ENCODE data around the gene TSPAN18. TPM values are rescaled to one million over a fixed set of nuclear protein-coding genes. Genes with fewer than 3 reads are reported as not detected.

The TSPAN18 gene
- total and polyA plus RNA-seq, 2 experiments from 2014 or later = 0.20 to 0.54 TPM

DNA sequence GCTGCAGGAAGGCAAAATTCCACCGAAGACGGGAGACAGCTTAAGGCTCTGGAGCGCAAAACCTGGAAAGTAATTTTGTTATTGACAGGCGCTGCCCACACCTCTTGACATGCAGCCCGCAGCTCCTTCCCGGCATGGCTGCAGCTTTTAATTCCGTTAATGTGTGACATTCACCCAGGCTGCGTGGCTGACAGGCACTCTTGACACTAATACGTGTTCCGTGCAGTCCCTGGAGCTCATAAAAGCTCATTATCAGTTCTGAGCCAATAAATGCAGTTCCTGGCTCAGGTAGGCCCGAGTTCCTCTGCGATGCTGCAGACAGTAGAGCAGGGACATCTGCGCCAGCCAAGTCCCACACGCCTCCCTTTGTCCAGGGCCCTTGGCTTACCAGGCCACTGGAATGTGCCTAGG lies 34.8 kb downstream of the TSPAN18 start:
- TF ChIP-seq EZH2phosphoT487 (IDR thresholded peaks at IDR 0.05; ENCODE audit: insufficient read depth, low read depth) (no peak), EZH2 (IDR thresholded peaks at IDR 0.05; ENCODE audit: insufficient read depth, poor library complexity, severe bottlenecking) (no peak)
- H3K4me3 ChIP-seq = no peak overlapping the region
- DNase-seq = no peak
- H3K79me2 ChIP-seq (ENCODE audit: insufficient read depth) = no peaks in the 10 kb centered on the region
- in situ Hi-C loops (cut with MboI) = no loop called here
- 40 to 43% methylated on average over 14 of the region's 14 CpGs for WGBS, 2 experiments (ENCODE audit: low coverage in 1 of 2, low lambda C conversion rate in 2 of 2, missing lambda C conversion rate in 2 of 2)
- no peak overlapping the region for H2AFZ ChIP-seq
- H3K4me1 ChIP-seq (ENCODE audit: insufficient read depth) = peaks cover 24% of the 10 kb centered on the region
- H3K9me3 ChIP-seq (ENCODE audit: low read depth) = no peaks in the 10 kb centered on the region
- H3K4me2 ChIP-seq (ENCODE audit: unreplicated experiment) = no peak overlapping the region
- peaks cover 12% of the 10 kb centered on the region for H3F3A ChIP-seq (ENCODE audit: insufficient read depth)
- H3K36me3 ChIP-seq (ENCODE audit: low read depth) = no peaks in the 10 kb centered on the region
- H3K27me3 ChIP-seq (replicated peaks; ENCODE audit: insufficient read depth) = peaks cover 6% of the 10 kb centered on the region; the same call in 1 of the 2 replicates
- no peak overlapping the region for H3K9ac ChIP-seq
- H4K20me1 ChIP-seq (ENCODE audit: insufficient read depth) = no peaks in the 10 kb centered on the region
- no peak overlapping the region for H3K27ac ChIP-seq
- no peaks in the 10 kb centered on the region for H3K9me2 ChIP-seq (ENCODE audit: insufficient read depth)

GRCh38 chr11:44763121-44763820 lies 36.5 kb downstream of the TSPAN18 start:
- in situ Hi-C loops (cut with MboI) = no loop called here
- peaks cover 33% of the 10 kb centered on the region for H3K4me1 ChIP-seq (ENCODE audit: insufficient read depth)
- H3K27me3 ChIP-seq (replicated peaks; ENCODE audit: insufficient read depth) = 0 out of 2 replicates have a peak, but pooled peaks cover 2% of the 10 kb centered on the region

DNA sequence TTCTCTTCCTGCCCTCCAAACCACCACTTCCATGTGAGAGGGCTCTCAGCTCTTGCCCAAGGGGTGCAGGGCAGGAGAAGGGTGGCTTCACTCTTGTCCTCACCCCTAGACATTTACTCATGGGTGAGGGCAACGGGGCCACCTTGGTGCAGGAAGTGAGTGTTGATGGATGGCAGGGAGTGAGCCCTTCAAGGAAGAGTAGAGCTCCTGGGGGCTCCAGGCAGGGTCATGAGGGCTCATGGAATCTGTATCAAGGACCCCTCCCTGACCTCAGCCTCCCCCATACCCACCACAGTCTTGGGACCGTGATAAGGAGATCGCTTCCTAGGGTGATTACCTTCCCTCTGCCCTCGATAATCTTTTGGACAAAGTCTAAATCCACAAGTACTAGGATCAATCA lies 37.8 kb downstream of the TSPAN18 start:
- WGBS, 2 experiments (ENCODE audit: low coverage in 1 of 2, low lambda C conversion rate in 2 of 2, missing lambda C conversion rate in 2 of 2) = 95 to 100% methylated on average over 3 to 4 of the region's 4 CpGs
- in situ Hi-C loops (cut with MboI) = no loop called here
- Histone ChIP-seq H3F3A (ENCODE audit: insufficient read depth) (peaks cover 20% of the 10 kb centered on the region), H3K9me2 (ENCODE audit: insufficient read depth) (no peaks in the 10 kb centered on the region), H3K9ac (no peak overlapping the region), H3K27me3 (replicated peaks; ENCODE audit: insufficient read depth) (no peaks in the 10 kb centered on the region), H3K4me2 (ENCODE audit: unreplicated experiment) (no peak overlapping the region), H3K36me3 (ENCODE audit: low read depth) (no peaks in the 10 kb centered on the region), H3K27ac (no peak overlapping the region), H3K4me1 (ENCODE audit: insufficient read depth) (peaks cover 33% of the 10 kb centered on the region), H3K9me3 (ENCODE audit: low read depth) (no peaks in the 10 kb centered on the region), H4K20me1 (ENCODE audit: insufficient read depth) (no peaks in the 10 kb centered on the region), H3K4me3 (no peak overlapping the region), H2AFZ (no peak overlapping the region), H3K79me2 (ENCODE audit: insufficient read depth) (no peaks in the 10 kb centered on the region)
- TF ChIP-seq EZH2 (IDR thresholded peaks at IDR 0.05; ENCODE audit: insufficient read depth, poor library complexity, severe bottlenecking) = no peak
- no peak for TF ChIP-seq EZH2phosphoT487 (IDR thresholded peaks at IDR 0.05; ENCODE audit: insufficient read depth, low read depth)
- no peak for DNase-seq

More at GRCh38 chr11:44763121-44763820, 36.5 kb downstream of the TSPAN18 start:
- Histone ChIP-seq H4K20me1 (ENCODE audit: insufficient read depth) (no peaks in the 10 kb centered on the region), H3K27ac (no peak overlapping the region), H3K4me2 (ENCODE audit: unreplicated experiment) (no peak overlapping the region), H3K36me3 (ENCODE audit: low read depth) (no peaks in the 10 kb centered on the region), H3K79me2 (ENCODE audit: insufficient read depth) (no peaks in the 10 kb centered on the region), H3K9me2 (ENCODE audit: insufficient read depth) (no peaks in the 10 kb centered on the region), H3F3A (ENCODE audit: insufficient read depth) (peaks cover 20% of the 10 kb centered on the region), H3K9me3 (ENCODE audit: low read depth) (no peaks in the 10 kb centered on the region), H3K4me3 (no peak overlapping the region), H2AFZ (no peak overlapping the region), H3K9ac (no peak overlapping the region)
- DNase-seq = peak; percentile 64
- WGBS, 2 experiments (ENCODE audit: low coverage in 1 of 2, low lambda C conversion rate in 2 of 2, missing lambda C conversion rate in 2 of 2) = 35 to 43% methylated on average over 5 of the region's 5 CpGs
- TF ChIP-seq EZH2 (IDR thresholded peaks at IDR 0.05; ENCODE audit: insufficient read depth, poor library complexity, severe bottlenecking) = no peak
- TF ChIP-seq EZH2phosphoT487 (IDR thresholded peaks at IDR 0.05; ENCODE audit: insufficient read depth, low read depth) = no peak

- H3K27me3 ChIP-seq (replicated peaks; ENCODE audit: insufficient read depth) = no peaks in the 10 kb centered on the region
- no peak overlapping the region for H3K4me3 ChIP-seq
- no peaks in the 10 kb centered on the region for H3K9me2 ChIP-seq (ENCODE audit: insufficient read depth)
- no peak overlapping the region for H3K27ac ChIP-seq
- no peak overlapping the region for H3K4me2 ChIP-seq (ENCODE audit: unreplicated experiment)
- in situ Hi-C loops (cut with MboI) = no loop called here
- WGBS, 2 experiments (ENCODE audit: low coverage in 1 of 2, low lambda C conversion rate in 2 of 2, missing lambda C conversion rate in 2 of 2) = 88 to 91% methylated on average over 8 of the region's 8 CpGs
- H3K79me2 ChIP-seq (ENCODE audit: insufficient read depth) = no peaks in the 10 kb centered on the region
- no peaks in the 10 kb centered on the region for H4K20me1 ChIP-seq (ENCODE audit: insufficient read depth)
- no peak overlapping the region for H3K9ac ChIP-seq
- H3K9me3 ChIP-seq (ENCODE audit: low read depth) = no peaks in the 10 kb centered on the region
- no peaks in the 10 kb centered on the region for H3K36me3 ChIP-seq (ENCODE audit: low read depth)
- DNase-seq = no peak
- peaks cover 33% of the 10 kb centered on the region for H3K4me1 ChIP-seq (ENCODE audit: insufficient read depth)
- no peak overlapping the region for H2AFZ ChIP-seq
- no peak for TF ChIP-seq EZH2phosphoT487 (IDR thresholded peaks at IDR 0.05; ENCODE audit: insufficient read depth, low read depth)
- no peak for TF ChIP-seq EZH2 (IDR thresholded peaks at IDR 0.05; ENCODE audit: insufficient read depth, poor library complexity, severe bottlenecking)
- peaks cover 18% of the 10 kb centered on the region for H3F3A ChIP-seq (ENCODE audit: insufficient read depth)
Measured at GRCh38 chr11:44765026-44765595, 38.3 kb downstream of the TSPAN18 start.

Measured in GM23248 (cell line).